ENCODE data around the gene TMEM170B. TPM values are rescaled to one million over a fixed set of nuclear protein-coding genes. Genes with fewer than 3 reads are reported as not detected.

TMEM170B gene, protein sequence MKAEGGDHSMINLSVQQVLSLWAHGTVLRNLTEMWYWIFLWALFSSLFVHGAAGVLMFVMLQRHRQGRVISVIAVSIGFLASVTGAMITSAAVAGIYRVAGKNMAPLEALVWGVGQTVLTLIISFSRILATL
- 22.8 TPM for total RNA-seq (2013)
- polyA plus RNA-seq (10 to 100 TPM; 11.7 to 33.4 (median 19.7) TPM), polyA minus RNA-seq (10.9 and 15.1 TPM in 2 replicates), total RNA-seq (22.1 to 1,009 (median 620) reads per million in 11 experiments)

DNA sequence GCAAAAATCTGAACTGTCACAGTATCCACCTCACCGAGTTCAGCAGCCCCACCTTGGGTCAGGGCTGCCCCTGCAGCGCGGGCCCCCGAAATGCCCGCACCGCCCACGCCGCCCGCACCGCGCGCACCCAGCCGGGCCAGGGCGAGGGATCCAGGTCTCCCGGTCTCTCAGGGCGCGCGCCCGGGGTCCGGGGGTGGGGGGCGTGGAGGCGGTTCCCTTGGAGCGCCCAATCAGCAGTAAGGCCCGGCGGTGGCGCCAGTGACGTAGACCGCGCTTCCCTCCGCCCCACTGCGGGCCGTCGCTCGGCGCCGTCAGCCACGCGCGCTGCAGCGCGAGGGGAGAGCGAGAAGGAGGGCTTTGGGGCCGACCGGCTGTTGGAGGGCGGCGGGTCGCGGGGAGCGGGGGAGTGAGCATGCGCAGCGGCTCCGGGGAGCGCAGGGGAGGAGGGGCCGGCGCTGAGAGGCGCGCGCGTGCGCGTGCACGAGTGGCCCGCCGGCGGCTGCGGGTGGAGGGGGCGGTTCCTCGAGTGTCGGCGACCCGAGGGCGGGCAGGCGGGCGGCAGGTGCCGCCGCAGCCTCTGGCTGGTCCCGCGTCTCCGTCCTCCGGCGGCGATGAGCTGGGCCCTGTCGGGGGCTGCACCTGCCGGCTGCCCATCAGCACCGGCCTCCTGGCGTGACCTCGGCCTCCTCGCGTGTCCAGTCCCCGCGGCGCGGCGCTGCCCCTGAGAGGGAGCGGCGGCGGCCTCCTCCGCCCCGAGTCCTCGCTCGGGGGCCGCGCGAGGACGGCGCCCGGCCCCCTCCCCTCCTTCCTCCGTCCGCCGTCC lies at the start of gene TMEM170B:
Gene TMEM170B, plus strand, starts transcription at position 521 of the 823 bp plus-strand sequence. CDS start 529 bp downstream, outside the sequence.
- H3K27me3 ChIP-seq (ENCODE audit: control insufficient read depth in 2 of 2, insufficient read depth in 2 of 2, low read length in 2 of 2): no peaks in the 10 kb centered on the region
- peak within 1 kb of the TSS; percentile 96 for H3K9ac ChIP-seq (ENCODE audit: insufficient read depth, low read length, poor library complexity, severe bottlenecking)
- DNase-seq: peak; percentile 94 to 97 (median 96)
- TF ChIP-seq CTCF (IDR thresholded peaks at IDR 0.05): no peak
- Mint-ChIP-seq H3K4me3 (peak within 1 kb of the TSS; percentile 88 to 97), H3K9me3 (peaks cover 0 to 3% (median 0%) of the 10 kb centered on the region in 7 donors), H3K27ac (peak within 1 kb of the TSS; percentile 95 to 99 (median 97)), H3K27me3 (ENCODE audit: low read depth in 3 of 3) (peaks cover 0 to 2% (median 0%) of the 10 kb centered on the region in 3 donors), H3K4me1 (peaks cover 46% of the 10 kb centered on the region), H3K36me3 (peaks cover 16 to 19% of the 10 kb centered on the region in 2 donors)
- peak within 1 kb of the TSS; percentile 91 to 93 for H3K27ac ChIP-seq (ENCODE audit: low read depth in 1 of 2, low read length in 2 of 2)
- peaks cover 0 to 5% of the 10 kb centered on the region in 2 donors for H3K36me3 ChIP-seq (replicated peaks in 1 of 2; ENCODE audit: control insufficient read depth in 1 of 2, insufficient read depth in 2 of 2, low read length in 2 of 2)
- peaks cover 41 to 50% of the 10 kb centered on the region in 2 donors for H3K4me1 ChIP-seq (ENCODE audit: control insufficient read depth in 1 of 2, insufficient read depth in 2 of 2, low read length in 2 of 2)
- intact Hi-C loops (cut with micrococcal nuclease): loop anchor here (5.0 kb wide), 2 partner anchors 35 to 40 kb away; no protein-coding TSS in a partner anchor
- no peaks in the 10 kb centered on the region for H3K9me3 ChIP-seq (replicated peaks in 1 of 2; ENCODE audit: control insufficient read depth in 1 of 2, insufficient read depth in 1 of 2, low read length in 2 of 2)
- peak within 1 kb of the TSS; percentile 85 for H3K4me2 ChIP-seq (replicated peaks; ENCODE audit: extremely low read depth, low read length, poor library complexity, severe bottlenecking)
- peaks cover 67% of the 10 kb centered on the region for H3K79me2 ChIP-seq (ENCODE audit: insufficient read depth, low read length)
- peaks cover 32% of the 10 kb centered on the region for H4K20me1 ChIP-seq (ENCODE audit: insufficient read depth, low read length)
- H2AFZ ChIP-seq (ENCODE audit: insufficient read depth, low read depth, low read length, poor library complexity, severe bottlenecking): peak within 1 kb of the TSS; percentile 57
- peak within 1 kb of the TSS; percentile 94 to 100 (median 95) for H3K4me3 ChIP-seq (replicated peaks in 1 of 3; ENCODE audit: low read depth in 2 of 3, low read length in 3 of 3)
- WGBS (ENCODE audit: insufficient coverage): under 1% methylated on average over 109 of the region's 110 CpGs

- H3K27ac Mint-ChIP-seq: no peak overlapping the region
- intact Hi-C loops (cut with micrococcal nuclease): loop anchor here (10.0 kb wide), 4 partner anchors 76 to 536 kb away; no protein-coding TSS in a partner anchor
- H3K4me3 Mint-ChIP-seq: no peak overlapping the region
- no peak for TF ChIP-seq CTCF (IDR thresholded peaks at IDR 0.05)
- DNase-seq: no peak
- Histone ChIP-seq H2AFZ (ENCODE audit: insufficient read depth, low read depth, low read length, poor library complexity, severe bottlenecking) (no peak overlapping the region), H3K4me3 (replicated peaks in 1 of 3; ENCODE audit: low read depth in 2 of 3, low read length in 3 of 3) (no peak overlapping the region), H3K4me2 (replicated peaks; ENCODE audit: extremely low read depth, low read length, poor library complexity, severe bottlenecking) (no peak overlapping the region), H3K9me3 (replicated peaks in 1 of 2; ENCODE audit: control insufficient read depth in 1 of 2, insufficient read depth in 1 of 2, low read length in 2 of 2) (no peaks in the 10 kb centered on the region), H3K79me2 (ENCODE audit: insufficient read depth, low read length) (no peaks in the 10 kb centered on the region), H4K20me1 (ENCODE audit: insufficient read depth, low read length) (no peaks in the 10 kb centered on the region), H3K36me3 (replicated peaks in 1 of 2; ENCODE audit: control insufficient read depth in 1 of 2, insufficient read depth in 2 of 2, low read length in 2 of 2) (no peaks in the 10 kb centered on the region), H3K27ac (ENCODE audit: low read depth in 1 of 2, low read length in 2 of 2) (no peak overlapping the region), H3K9ac (ENCODE audit: insufficient read depth, low read length, poor library complexity, severe bottlenecking) (no peak overlapping the region), H3K4me1 (ENCODE audit: control insufficient read depth in 1 of 2, insufficient read depth in 2 of 2, low read length in 2 of 2) (peaks cover 12 to 16% of the 10 kb centered on the region in 2 donors), H3K27me3 (ENCODE audit: control insufficient read depth in 2 of 2, insufficient read depth in 2 of 2, low read length in 2 of 2) (no peaks in the 10 kb centered on the region)
- peaks cover 0 to 2% of the 10 kb centered on the region in 2 donors for H3K36me3 Mint-ChIP-seq
- no peaks in the 10 kb centered on the region for H3K9me3 Mint-ChIP-seq
- H3K27me3 Mint-ChIP-seq (ENCODE audit: low read depth in 3 of 3): peaks cover 0 to 2% (median 0%) of the 10 kb centered on the region in 3 donors
- H3K4me1 Mint-ChIP-seq: peaks cover 7% of the 10 kb centered on the region
- WGBS (ENCODE audit: insufficient coverage): 65% methylated on average over 6 of the region's 6 CpGs
These were observed 46.6 kb upstream of the TMEM170B start for GRCh38 chr6:11490996-11491395.
